PC-9 (cell line): ENCODE results near the gene LRFN2. TPM values are rescaled to one million over a fixed set of nuclear protein-coding genes. Genes with fewer than 3 reads are reported as not detected.

Source experiments
- BruUV-seq: library from RNA; stranded (reverse); fragments of 400-500 nt; replicated peaks from 2 replicates; lab custom pipeline; 2021; lab: Mats Ljungman, UMichigan
- CTCF ChIA-PET: fragments of 300-600 bp; sonication (Branson Sonifier 250); formaldehyde crosslinking; loops from one replicate; lab custom pipeline; 2022; ENCODE audit warnings: antibody characterized with exemption; lab: Charles Lee
- POLR2A ChIA-PET: fragments of 300-600 bp; sonication (Branson Sonifier 250); formaldehyde crosslinking; loops from one replicate; lab custom pipeline; 2022; ENCODE audit warnings: antibody characterized with exemption; ENCODE audit not compliant: unreplicated experiment; lab: Charles Lee
- DNase-seq, 2 experiments: peaks; one replicate each; pipeline versions ENCODE4 v3.0.0 to v3.0.0-alpha.2; 2015 to 2022; ENCODE audit warnings: mixed read lengths in 1 of 2
- H2AFZ ChIP-seq: fragments of 200-600 bp; sonication (generic); 2 replicates; pipeline ENCODE4 v1.8.1; 2017; ENCODE audit warnings: antibody characterized with exemption
- H3F3A ChIP-seq: fragments of 200-600 bp; sonication (generic); 2 replicates; pipeline ENCODE4 v1.8.1; 2017; ENCODE audit warnings: antibody characterized with exemption, mild to moderate bottlenecking, low read depth; ENCODE audit not compliant: insufficient read depth
- H3K27ac ChIP-seq: fragments of 200-600 bp; sonication (generic); 2 replicates; pipeline ENCODE4 v1.6.1; 2016; ENCODE audit warnings: mixed run types
- H3K27me3 ChIP-seq: fragments of 200-600 bp; sonication (generic); 2 replicates; pipeline ENCODE4 v1.6.1; 2016; ENCODE audit warnings: low read depth, mixed run types; ENCODE audit not compliant: insufficient read depth
- H3K36me3 ChIP-seq: fragments of 200-600 bp; sonication (generic); 2 replicates; pipeline ENCODE4 v1.6.1; 2016; ENCODE audit warnings: low read depth, mixed run types
- H3K4me1 ChIP-seq: fragments of 200-600 bp; sonication (generic); replicated peaks from 2 replicates; pipeline ENCODE4 v1.6.1; 2016; ENCODE audit warnings: mixed run types; ENCODE audit not compliant: insufficient read depth
- H3K4me2 ChIP-seq: fragments of 200-600 bp; sonication (generic); 2 replicates; pipeline ENCODE4 v1.6.1; 2017; ENCODE audit warnings: mixed run types
- H3K4me3 ChIP-seq: fragments of 200-600 bp; sonication (generic); 2 replicates; pipeline ENCODE4 v1.6.1; 2016; ENCODE audit warnings: mixed run types
- H3K79me2 ChIP-seq: fragments of 200-600 bp; sonication (generic); 2 replicates; pipeline ENCODE4 v1.6.1; 2017; ENCODE audit warnings: low read depth, mixed run types
- H3K9me2 ChIP-seq: fragments of 200-600 bp; sonication (generic); 2 replicates; pipeline ENCODE4 v1.8.1; 2017; ENCODE audit warnings: mild to moderate bottlenecking; ENCODE audit not compliant: insufficient read depth
- H3K9me3 ChIP-seq: fragments of 200-600 bp; sonication (generic); 2 replicates; pipeline ENCODE4 v1.8.1; 2016; ENCODE audit warnings: low read depth; ENCODE audit not compliant: insufficient read depth
- H4K20me1 ChIP-seq: fragments of 200-600 bp; sonication (generic); 2 replicates; pipeline ENCODE4 v1.8.1; 2017; ENCODE audit not compliant: insufficient read depth
- CTCF ChIP-seq: fragments of 200-600 bp; sonication (generic); conservative IDR thresholded peaks from 2 replicates; pipeline ENCODE4 v1.6.1; 2017; ENCODE audit warnings: mixed run types, antibody characterized with exemption, mild to moderate bottlenecking, moderate library complexity
- EZH2 ChIP-seq: fragments of 200-600 bp; sonication (generic); IDR thresholded peaks from 2 replicates; pipeline ENCODE4 v1.8.0; 2017; ENCODE audit warnings: antibody characterized with exemption, low read depth
- intact Hi-C: fragments of 100-400 bp; cut with micrococcal nuclease; formaldehyde crosslinking; loops from one replicate; pipeline ENCODE4 v1.10.0; 2022; ENCODE audit not compliant: unreplicated experiment
- total RNA-seq: library from RNA; stranded (reverse); gene quantifications from 2 replicates; pipeline ENCODE4 v1.2.3, GENCODE V29; 2021

LRFN2 gene
- total RNA-seq, 1 experiment from 2014 or later = not detected

- intact Hi-C loops = no loop called here
- CTCF ChIA-PET = no interaction called here
- Histone ChIP-seq H3K27me3 (peaks cover 45% of the 10 kb centered on the region), H3K79me2 (no peaks in the 10 kb centered on the region), H3K9me3 (no peaks in the 10 kb centered on the region), H3K4me2 (no peak overlapping the region), H3K9me2 (no peaks in the 10 kb centered on the region), H4K20me1 (no peaks in the 10 kb centered on the region), H3K4me3 (no peak overlapping the region), H3F3A (no peaks in the 10 kb centered on the region), H2AFZ (no peak overlapping the region), H3K27ac (no peak overlapping the region), H3K4me1 (no peaks in the 10 kb centered on the region), H3K36me3 (no peaks in the 10 kb centered on the region)
- no peak for DNase-seq
- no TSS peak for BruUV-seq
- POLR2A ChIA-PET = no interaction called here
- TF ChIP-seq EZH2 = no peak
- no peak for TF ChIP-seq CTCF
Observed at GRCh38 chr6:40394381-40394780, 192.8 kb downstream of the LRFN2 start.

GRCh38 chr6:40393641-40394040 lies 193.5 kb downstream of the LRFN2 start:
- ChIA-PET POLR2A (no interaction called here), CTCF (no interaction called here)
- Histone ChIP-seq H3K9me3 (no peaks in the 10 kb centered on the region), H3K4me3 (no peak overlapping the region), H4K20me1 (no peaks in the 10 kb centered on the region), H3K27ac (no peak overlapping the region), H3K36me3 (no peaks in the 10 kb centered on the region), H3K27me3 (peaks cover 46% of the 10 kb centered on the region), H3K79me2 (no peaks in the 10 kb centered on the region), H2AFZ (no peak overlapping the region), H3K4me2 (no peak overlapping the region), H3F3A (no peaks in the 10 kb centered on the region), H3K9me2 (no peaks in the 10 kb centered on the region), H3K4me1 (no peaks in the 10 kb centered on the region)
- BruUV-seq = no TSS peak
- no peak for TF ChIP-seq EZH2
- TF ChIP-seq CTCF = no peak
- intact Hi-C loops = no loop called here
- DNase-seq = no peak

- Histone ChIP-seq H3K4me3 (no peak overlapping the region), H3K9me3 (no peaks in the 10 kb centered on the region), H3K36me3 (no peaks in the 10 kb centered on the region), H4K20me1 (no peaks in the 10 kb centered on the region), H3F3A (no peaks in the 10 kb centered on the region), H3K4me1 (no peaks in the 10 kb centered on the region), H3K27me3 (peaks cover 43% of the 10 kb centered on the region), H3K9me2 (no peaks in the 10 kb centered on the region), H3K27ac (no peak overlapping the region), H2AFZ (no peak overlapping the region), H3K79me2 (no peaks in the 10 kb centered on the region), H3K4me2 (no peak overlapping the region)
- POLR2A ChIA-PET = no interaction called here
- no peak for DNase-seq
- TF ChIP-seq CTCF (no peak), EZH2 (no peak)
- CTCF ChIA-PET = no interaction called here
- BruUV-seq = no TSS peak
- intact Hi-C loops = no loop called here
Observed at GRCh38 chr6:40392589-40392988, 194.6 kb downstream of the LRFN2 start.
